Lower leg skin (tissue), 3 donors: Measurements from ENCODE around the gene IL4I1.

Experiments used
- POLR2A ChIP-seq, 2 donors: fragments of 450-650 bp; IDR thresholded peaks; one replicate each; pipeline ENCODE4 v1.6.1; 2016 to 2017; ENCODE audit warnings: antibody characterized with exemption in 2 of 2, mild to moderate bottlenecking in 1 of 2, moderate library complexity in 1 of 2
- TF ChIP-seq, protein P1 (sequence below), 3 donors: fragments of 450-650 bp; IDR thresholded peaks; one replicate each; pipeline ENCODE4 v1.5.1; 2016; ENCODE audit warnings: antibody characterized with exemption in 3 of 3, mild to moderate bottlenecking in 3 of 3, moderate library complexity in 2 of 3

DNA sequence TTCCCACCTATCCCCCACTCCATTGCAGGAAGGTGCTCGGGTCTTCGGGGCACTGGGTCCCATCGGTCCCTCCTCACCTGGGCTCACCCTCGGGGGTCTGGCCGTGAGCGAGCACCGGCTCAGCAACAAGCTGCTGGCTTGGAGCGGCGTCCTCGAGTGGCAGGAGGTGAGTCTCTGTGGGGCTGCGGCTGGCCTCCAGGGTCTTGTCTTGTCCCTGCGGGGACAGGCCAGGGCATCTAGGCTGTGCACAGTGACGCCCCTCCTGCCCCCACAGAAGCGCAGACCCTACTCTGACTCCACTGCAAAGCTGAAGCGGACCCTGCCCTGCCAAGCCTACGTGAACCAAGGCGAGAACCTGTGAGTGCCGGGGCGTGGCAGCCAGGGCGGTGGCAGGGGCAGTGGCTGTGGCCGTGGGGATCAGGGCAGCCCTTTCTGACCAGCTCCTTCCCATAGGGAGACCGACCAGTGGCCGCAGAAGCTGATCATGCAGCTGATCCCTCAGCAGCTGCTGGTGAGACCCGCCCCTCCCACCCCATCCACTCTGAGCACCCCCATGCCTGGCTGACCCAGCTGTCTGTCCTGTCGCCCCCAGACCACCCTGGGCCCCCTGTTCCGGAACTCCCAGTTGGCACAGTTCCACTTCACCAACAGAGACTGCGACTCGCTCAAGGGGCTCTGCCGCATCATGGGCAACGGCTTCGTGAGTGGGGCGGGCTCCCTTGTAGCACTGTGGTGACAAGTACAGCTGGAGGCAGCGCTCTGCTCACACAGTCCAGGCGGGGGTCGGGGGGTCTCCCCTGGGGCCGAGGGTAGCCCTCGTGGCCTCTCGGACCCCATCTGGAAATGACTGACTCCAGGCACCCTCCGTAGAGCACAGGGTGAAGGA, 42.1 kb downstream of the IL4I1 start:
- TF ChIP-seq, protein P1, sequence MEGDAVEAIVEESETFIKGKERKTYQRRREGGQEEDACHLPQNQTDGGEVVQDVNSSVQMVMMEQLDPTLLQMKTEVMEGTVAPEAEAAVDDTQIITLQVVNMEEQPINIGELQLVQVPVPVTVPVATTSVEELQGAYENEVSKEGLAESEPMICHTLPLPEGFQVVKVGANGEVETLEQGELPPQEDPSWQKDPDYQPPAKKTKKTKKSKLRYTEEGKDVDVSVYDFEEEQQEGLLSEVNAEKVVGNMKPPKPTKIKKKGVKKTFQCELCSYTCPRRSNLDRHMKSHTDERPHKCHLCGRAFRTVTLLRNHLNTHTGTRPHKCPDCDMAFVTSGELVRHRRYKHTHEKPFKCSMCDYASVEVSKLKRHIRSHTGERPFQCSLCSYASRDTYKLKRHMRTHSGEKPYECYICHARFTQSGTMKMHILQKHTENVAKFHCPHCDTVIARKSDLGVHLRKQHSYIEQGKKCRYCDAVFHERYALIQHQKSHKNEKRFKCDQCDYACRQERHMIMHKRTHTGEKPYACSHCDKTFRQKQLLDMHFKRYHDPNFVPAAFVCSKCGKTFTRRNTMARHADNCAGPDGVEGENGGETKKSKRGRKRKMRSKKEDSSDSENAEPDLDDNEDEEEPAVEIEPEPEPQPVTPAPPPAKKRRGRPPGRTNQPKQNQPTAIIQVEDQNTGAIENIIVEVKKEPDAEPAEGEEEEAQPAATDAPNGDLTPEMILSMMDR (IDR thresholded peaks at IDR 0.05) = no peak
- no peak for TF ChIP-seq POLR2A (IDR thresholded peaks at IDR 0.05)
